ENCODE data around the gene SBF2. TPM values are rescaled to one million over a fixed set of nuclear protein-coding genes. Genes with fewer than 3 reads are reported as not detected.
A peak's percentile ranks its signal among the peaks of the same experiment; 100 is the strongest.

Gene SBF2
- total and polyA plus RNA-seq, 8 donors, result 25.7 to 62.6 (median 57.0) TPM

- TF ChIP-seq CTCF (IDR thresholded peaks at IDR 0.05), result no peak
- H3K36me3 ChIP-seq, result peaks cover 0 to 14% of the 10 kb centered on the region in 2 donors
- H3K9me3 ChIP-seq, result no peaks in the 10 kb centered on the region
- intact Hi-C loops (cut with DNase I), result loop anchor here (5.0 to 10.0 kb wide), 3 partner anchors 102 to 555 kb away; no protein-coding TSS in a partner anchor
- peaks cover 0 to 33% of the 10 kb centered on the region in 2 donors for H3K27me3 ChIP-seq
- H3K27ac ChIP-seq, result peak overlapping the region; percentile 5 to 94
- DNase-seq, result peak in 2 of 4 donors; percentile 74 to 86
- H3K4me1 ChIP-seq, result peaks cover 15 to 54% of the 10 kb centered on the region in 2 donors
- H3K4me3 ChIP-seq, result no peak overlapping the region
- ATAC-seq, result peak; percentile 23
Observed at GRCh38 chr11:10309163-10310093, 15.4 kb upstream of the SBF2 start.

GRCh38 chr11:10308201-10308954, 14.4 kb upstream of the SBF2 start:
- peaks cover 0 to 38% of the 10 kb centered on the region in 2 donors for H3K27me3 ChIP-seq
- peak overlapping the region in 1 of 2 donors; percentile 94 for H3K27ac ChIP-seq
- no peaks in the 10 kb centered on the region for H3K9me3 ChIP-seq
- H3K4me1 ChIP-seq, result peaks cover 25 to 65% of the 10 kb centered on the region in 2 donors
- ATAC-seq, result no peak
- DNase-seq, result no peak
- intact Hi-C loops (cut with DNase I), result loop anchor here (5.0 to 10.0 kb wide), 3 partner anchors 101 to 554 kb away; no protein-coding TSS in a partner anchor
- peaks cover 0 to 14% of the 10 kb centered on the region in 2 donors for H3K36me3 ChIP-seq
- peak overlapping the region; percentile 37 to 60 for H3K4me3 ChIP-seq
- no peak for TF ChIP-seq CTCF (IDR thresholded peaks at IDR 0.05)

- ATAC-seq, result peak; percentile 66
- peaks cover 0 to 14% of the 10 kb centered on the region in 2 donors for H3K36me3 ChIP-seq
- intact Hi-C loops (cut with DNase I), result loop anchor here (5.0 to 10.0 kb wide), 3 partner anchors 100 to 553 kb away; no protein-coding TSS in a partner anchor
- peak; percentile 88 to 96 (median 88) for DNase-seq
- peak overlapping the region; percentile 36 to 94 for H3K27ac ChIP-seq
- TF ChIP-seq CTCF (IDR thresholded peaks at IDR 0.05), result peak; percentile 97 to 98
- peak overlapping the region; percentile 37 to 60 for H3K4me3 ChIP-seq
- no peaks in the 10 kb centered on the region for H3K9me3 ChIP-seq
- peaks cover 0 to 38% of the 10 kb centered on the region in 2 donors for H3K27me3 ChIP-seq
- peaks cover 27 to 65% of the 10 kb centered on the region in 2 donors for H3K4me1 ChIP-seq
Observed at GRCh38 chr11:10307400-10308200, 13.6 kb upstream of the SBF2 start.

- Histone ChIP-seq H3K36me3 (peaks cover 0 to 14% of the 10 kb centered on the region in 2 donors), H3K4me1 (peaks cover 27 to 70% of the 10 kb centered on the region in 2 donors), H3K4me3 (peak overlapping the region; percentile 37 to 60), H3K27ac (peak overlapping the region; percentile 36 to 94), H3K9me3 (no peaks in the 10 kb centered on the region), H3K27me3 (peaks cover 0 to 38% of the 10 kb centered on the region in 2 donors)
- no peak for ATAC-seq
- no peak for DNase-seq
- intact Hi-C loops (cut with DNase I), result loop anchor here (5.0 to 10.0 kb wide), 3 partner anchors 100 to 552 kb away; no protein-coding TSS in a partner anchor
- TF ChIP-seq CTCF (IDR thresholded peaks at IDR 0.05), result no peak
Observed at GRCh38 chr11:10307022-10307399, 13.0 kb upstream of the SBF2 start.

All from left lung (tissue), 10 donors.